Measurements from ENCODE around the gene INAFM2.

The INAFM2 gene

DNA sequence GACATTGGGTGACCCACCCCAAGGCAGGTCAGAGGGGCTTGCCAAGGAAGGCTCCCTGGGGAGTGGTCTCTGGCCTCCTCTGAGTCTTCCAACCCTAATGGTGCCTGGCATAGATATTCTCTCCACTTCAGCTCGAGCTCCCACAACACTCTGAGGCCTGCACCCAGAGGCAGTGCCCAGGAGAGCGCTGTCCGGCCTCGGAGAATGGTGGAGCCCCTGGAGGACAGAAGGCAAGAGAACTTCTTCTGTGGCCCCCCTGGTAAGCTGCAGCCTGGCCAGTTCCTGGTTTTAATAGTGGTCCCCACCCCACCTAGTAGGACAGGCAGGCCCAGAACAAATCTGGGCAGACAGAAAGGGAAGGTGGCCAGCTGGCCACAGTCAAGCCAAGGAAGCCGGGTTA lies 41.5 kb downstream of the INAFM2 start:
- DNase-seq (ENCODE audit: low spot score), result no peak

DNA sequence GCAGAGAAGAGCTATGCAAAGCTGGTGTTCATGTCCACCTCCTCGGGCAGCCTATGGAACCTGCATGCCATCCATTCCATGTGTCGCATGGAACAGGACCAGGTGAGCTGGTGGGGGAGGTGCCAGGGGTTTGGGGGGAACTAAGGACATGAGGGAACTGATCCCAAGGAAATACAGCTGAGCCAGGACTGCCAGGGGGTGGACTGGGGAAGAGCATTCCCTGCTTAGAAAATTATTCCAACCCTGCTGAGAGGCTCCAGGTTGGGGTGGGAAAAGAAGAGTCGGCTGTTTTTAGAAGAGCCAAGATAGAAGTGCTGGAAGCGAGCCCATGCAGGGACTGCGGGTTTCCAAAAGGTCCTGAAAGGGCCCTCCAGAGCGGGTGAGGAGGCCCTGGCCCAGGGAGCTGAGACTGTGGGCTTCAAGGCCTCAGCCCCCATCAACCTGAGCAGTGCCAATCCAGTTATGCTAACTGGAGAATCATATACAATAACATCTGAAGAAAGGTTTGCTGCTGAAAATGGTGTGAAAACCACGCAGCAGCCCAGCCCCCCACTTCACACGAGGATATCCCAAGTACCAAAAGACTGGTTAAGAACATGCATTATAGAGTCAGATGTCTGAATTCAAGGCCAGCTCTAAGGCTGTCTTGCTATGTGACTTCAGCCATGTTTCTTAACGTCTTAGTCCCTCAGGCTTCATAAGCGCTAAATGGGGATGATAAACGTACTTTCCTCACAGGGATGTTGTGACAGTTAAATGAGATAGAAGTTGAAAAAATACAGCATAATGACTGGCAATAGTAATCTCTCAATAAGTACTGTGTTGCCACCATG lies 42.3 kb downstream of the INAFM2 start:
- DNase-seq (ENCODE audit: low spot score), result no peak

GRCh38 chr15:40366457-40367370 lies 43.2 kb downstream of the INAFM2 start:
- DNase-seq (ENCODE audit: low spot score), result no peak

DNA sequence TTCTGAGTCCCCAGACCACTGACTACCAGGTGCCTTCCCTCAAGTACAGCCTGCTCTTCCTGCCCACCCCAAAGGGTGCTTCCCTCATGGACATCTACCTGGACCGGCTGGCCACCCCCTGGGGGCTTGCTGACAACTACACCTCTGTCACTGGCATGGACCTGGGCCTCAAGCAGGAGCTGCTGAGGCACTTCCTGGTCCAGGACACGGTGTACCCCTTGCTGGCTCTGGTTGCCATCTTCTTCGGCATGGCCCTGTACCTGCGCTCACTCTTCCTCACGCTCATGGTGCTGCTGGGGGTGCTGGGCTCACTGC lies 43.8 kb downstream of the INAFM2 start:
- DNase-seq (ENCODE audit: low spot score), result no peak

DNA sequence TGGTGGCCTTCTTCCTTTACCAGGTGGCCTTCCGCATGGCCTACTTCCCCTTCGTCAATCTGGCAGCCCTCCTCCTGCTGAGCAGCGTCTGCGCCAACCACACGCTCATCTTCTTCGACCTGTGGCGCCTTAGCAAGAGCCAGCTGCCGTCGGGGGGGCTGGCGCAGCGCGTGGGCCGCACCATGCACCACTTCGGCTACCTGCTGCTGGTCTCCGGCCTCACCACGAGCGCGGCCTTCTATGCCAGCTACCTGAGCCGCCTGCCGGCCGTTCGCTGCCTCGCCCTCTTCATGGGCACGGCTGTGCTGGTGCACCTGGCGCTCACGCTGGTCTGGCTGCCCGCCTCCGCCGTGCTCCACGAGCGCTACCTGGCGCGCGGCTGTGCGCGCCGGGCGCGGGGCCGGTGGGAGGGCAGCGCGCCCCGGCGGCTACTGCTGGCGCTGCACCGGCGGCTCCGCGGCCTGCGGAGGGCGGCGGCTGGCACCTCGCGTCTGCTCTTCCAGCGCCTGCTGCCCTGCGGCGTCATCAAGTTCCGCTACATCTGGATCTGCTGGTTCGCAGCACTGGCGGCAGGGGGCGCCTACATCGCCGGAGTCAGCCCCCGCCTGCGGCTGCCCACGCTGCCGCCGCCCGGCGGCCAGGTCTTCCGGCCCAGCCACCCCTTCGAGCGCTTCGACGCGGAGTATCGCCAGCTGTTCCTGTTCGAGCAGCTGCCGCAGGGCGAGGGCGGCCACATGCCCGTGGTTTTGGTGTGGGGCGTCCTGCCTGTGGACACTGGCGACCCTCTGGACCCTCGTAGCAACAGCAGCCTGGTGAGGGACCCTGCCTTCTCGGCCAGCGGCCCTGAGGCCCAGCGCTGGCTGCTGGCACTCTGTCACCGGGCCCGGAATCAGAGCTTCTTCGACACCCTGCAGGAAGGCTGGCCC lies 44.5 kb downstream of the INAFM2 start:
- peak; percentile 74 for DNase-seq (ENCODE audit: low spot score)

DNA sequence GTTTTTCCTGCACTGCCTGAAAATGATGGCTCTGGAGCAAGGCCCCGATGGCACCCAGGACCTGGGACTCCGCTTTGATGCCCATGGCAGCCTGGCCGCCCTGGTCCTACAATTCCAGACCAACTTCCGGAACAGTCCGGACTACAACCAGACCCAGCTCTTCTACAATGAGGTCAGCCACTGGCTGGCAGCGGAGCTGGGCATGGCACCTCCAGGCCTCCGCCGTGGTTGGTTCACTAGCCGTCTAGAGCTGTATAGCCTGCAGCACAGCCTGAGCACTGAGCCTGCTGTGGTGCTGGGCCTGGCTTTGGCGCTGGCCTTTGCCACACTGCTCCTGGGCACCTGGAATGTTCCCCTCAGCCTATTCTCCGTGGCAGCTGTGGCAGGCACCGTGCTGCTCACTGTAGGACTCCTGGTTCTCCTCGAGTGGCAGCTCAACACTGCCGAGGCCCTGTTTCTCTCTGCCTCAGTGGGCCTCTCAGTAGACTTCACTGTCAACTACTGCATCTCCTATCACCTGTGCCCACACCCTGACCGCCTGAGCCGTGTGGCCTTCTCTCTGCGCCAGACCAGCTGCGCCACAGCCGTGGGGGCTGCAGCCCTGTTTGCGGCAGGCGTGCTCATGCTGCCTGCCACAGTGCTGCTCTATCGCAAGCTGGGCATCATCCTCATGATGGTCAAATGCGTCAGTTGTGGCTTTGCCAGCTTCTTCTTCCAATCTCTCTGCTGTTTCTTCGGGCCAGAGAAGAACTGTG lies 45.4 kb downstream of the INAFM2 start:
- DNase-seq (ENCODE audit: low spot score), result no peak

- DNase-seq (ENCODE audit: low spot score), result no peak
Observed at GRCh38 chr15:40369474-40369869, 46.0 kb downstream of the INAFM2 start.

DNA sequence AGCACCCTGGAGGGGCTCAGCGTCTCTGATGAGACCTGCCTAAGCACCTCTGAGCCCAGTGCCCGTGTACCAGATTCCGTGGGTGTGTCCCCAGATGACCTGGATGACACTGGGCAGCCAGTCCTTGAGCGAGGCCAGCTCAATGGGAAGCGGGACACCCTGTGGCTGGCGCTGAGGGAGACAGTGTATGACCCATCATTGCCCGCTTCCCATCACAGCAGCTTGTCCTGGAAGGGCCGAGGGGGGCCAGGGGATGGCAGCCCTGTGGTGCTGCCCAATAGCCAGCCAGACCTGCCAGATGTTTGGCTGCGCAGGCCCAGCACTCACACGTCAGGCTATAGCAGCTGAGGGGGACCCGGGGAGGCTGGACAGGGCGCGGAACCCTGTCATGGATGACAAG lies 46.5 kb downstream of the INAFM2 start:
- no peak for DNase-seq (ENCODE audit: low spot score)

DNA sequence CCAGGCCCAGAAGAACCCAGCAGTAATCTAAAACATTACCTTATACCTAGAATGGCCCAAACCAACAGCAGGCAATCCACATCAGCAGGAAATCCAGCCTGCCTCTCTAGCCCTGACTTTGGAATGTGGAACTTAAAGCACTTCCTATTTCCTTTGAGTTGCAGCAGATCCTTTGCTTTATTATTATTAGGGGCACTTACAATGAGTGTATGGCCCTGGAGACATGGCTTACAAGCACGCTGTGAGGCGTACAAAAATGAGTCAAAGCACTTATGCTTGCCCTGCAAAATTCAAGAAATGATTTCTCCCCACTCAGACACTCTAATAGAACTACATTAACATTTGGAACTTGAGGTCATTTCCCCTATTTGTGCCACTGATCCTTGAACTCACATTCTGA lies 49.5 kb downstream of the INAFM2 start:
- no peak for DNase-seq (ENCODE audit: low spot score)
